ENCODE measurements around the gene PSMB8.
A peak's percentile ranks its signal among the peaks of the same experiment; 100 is the strongest.

PSMB8 gene

DNA sequence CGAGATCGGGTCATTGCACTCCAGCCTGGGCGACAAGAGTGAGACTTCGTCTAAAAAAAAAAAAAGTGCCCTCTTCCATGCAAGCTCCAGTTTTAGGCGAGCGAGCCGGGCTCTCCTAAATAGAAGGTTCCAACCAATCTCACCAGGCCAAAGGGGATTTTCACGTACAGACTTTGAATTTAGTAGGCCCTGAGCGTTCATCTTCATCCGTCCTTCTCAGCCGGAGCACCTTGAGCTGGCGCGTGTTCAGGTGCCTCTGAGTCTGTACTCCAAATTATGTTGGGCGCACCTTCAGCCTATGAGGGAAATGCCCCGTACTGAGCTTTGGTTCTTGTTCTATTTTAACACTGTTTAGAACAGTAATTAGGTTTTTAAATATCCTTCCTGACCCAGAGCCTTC lies 4.5 kb downstream of the PSMB8 start:
- peaks cover 50% of the 10 kb centered on the region for H3K36me3 ChIP-seq (ENCODE audit: control insufficient read depth, low read length)
- H3K27me3 ChIP-seq (ENCODE audit: control insufficient read depth, low read length) = no peaks in the 10 kb centered on the region
- peaks cover 40% of the 10 kb centered on the region for H3K4me1 ChIP-seq (ENCODE audit: control insufficient read depth, low read length)
- no peak overlapping the region for H3K27ac ChIP-seq (ENCODE audit: low read depth, low read length)
- H3K4me3 ChIP-seq (ENCODE audit: low read length) = no peak overlapping the region
- 0 out of 2 replicates have a peak, but pooled peaks cover 4% of the 10 kb centered on the region for H3F3A ChIP-seq (ENCODE audit: control insufficient read depth, insufficient read depth)
- no peak for TF ChIP-seq EZH2phosphoT487 (IDR thresholded peaks at IDR 0.05; ENCODE audit: borderline replicate concordance, low read length)
- TF ChIP-seq, protein P1, sequence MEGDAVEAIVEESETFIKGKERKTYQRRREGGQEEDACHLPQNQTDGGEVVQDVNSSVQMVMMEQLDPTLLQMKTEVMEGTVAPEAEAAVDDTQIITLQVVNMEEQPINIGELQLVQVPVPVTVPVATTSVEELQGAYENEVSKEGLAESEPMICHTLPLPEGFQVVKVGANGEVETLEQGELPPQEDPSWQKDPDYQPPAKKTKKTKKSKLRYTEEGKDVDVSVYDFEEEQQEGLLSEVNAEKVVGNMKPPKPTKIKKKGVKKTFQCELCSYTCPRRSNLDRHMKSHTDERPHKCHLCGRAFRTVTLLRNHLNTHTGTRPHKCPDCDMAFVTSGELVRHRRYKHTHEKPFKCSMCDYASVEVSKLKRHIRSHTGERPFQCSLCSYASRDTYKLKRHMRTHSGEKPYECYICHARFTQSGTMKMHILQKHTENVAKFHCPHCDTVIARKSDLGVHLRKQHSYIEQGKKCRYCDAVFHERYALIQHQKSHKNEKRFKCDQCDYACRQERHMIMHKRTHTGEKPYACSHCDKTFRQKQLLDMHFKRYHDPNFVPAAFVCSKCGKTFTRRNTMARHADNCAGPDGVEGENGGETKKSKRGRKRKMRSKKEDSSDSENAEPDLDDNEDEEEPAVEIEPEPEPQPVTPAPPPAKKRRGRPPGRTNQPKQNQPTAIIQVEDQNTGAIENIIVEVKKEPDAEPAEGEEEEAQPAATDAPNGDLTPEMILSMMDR (IDR thresholded peaks at IDR 0.05; ENCODE audit: low read depth, low read length, poor library complexity, severe bottlenecking) = no peak
- H3K9me3 ChIP-seq (ENCODE audit: control insufficient read depth, insufficient read depth, low read length) = no peaks in the 10 kb centered on the region
- H3K4me2 ChIP-seq (ENCODE audit: low read length) = no peak overlapping the region
- H4K20me1 ChIP-seq (ENCODE audit: control insufficient read depth, insufficient read depth, low read depth, low read length) = no peaks in the 10 kb centered on the region
- H3K9me2 ChIP-seq (replicated peaks; ENCODE audit: control insufficient read depth, low read length) = no peaks in the 10 kb centered on the region
- peaks cover 24% of the 10 kb centered on the region for H3K79me2 ChIP-seq (ENCODE audit: control insufficient read depth, low read length)

DNA sequence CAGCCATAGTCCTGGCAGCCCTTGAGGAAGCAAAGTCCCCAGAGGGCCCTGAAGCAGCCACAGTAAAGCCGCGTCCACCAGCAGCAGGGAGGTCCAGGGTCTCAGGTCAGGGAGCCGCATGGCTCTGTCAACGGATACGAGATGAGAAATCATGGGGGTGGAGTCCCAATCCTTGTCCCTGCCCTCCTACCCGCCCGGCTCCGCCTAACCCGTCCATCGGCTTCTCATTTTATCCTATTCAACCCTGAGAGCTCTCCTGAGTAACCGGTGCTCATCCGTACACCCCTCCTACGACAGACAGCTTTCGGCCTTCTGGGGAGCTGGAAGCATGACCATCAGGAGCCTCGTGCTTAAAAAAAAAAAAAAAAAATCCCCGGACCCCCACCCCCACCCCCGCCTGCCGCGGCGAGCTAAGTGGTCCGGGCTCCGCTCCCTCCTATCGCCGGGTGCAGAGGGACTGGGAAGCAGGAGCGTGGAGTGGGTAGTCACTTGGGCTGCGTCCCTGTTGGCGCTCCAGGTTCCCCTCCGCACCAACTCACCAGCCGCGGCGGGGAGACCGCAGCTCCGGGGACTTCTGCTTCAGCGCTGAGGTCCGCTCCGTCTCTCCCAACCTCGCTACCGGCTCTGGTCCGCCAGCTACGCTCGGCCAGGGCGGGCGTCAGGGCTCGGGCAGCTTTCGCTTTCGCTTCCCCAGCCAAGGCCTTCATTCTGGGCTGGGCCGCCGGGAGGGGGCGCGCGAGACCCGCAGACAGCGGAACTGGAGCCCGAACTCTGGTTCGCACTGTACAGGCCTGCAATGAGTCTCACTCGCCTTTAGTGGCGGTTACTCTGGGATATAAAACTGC lies 5.5 kb downstream of the PSMB8 start, which contains the start of gene TAP2:
TAP2 (minus strand) TSS at position 626 of the 845 bp plus-strand sequence; CDS start at position 120, 506 bp downstream.
- Histone ChIP-seq H3K4me2 (ENCODE audit: low read length) (peak within 1 kb of the TSS; percentile 75), H3K36me3 (ENCODE audit: control insufficient read depth, low read length) (peaks cover 60% of the 10 kb centered on the region), H3K4me1 (ENCODE audit: control insufficient read depth, low read length) (peaks cover 31% of the 10 kb centered on the region), H3K9me3 (ENCODE audit: control insufficient read depth, insufficient read depth, low read length) (no peaks in the 10 kb centered on the region), H3F3A (ENCODE audit: control insufficient read depth, insufficient read depth) (0 out of 2 replicates have a peak, but pooled peaks cover 4% of the 10 kb centered on the region), H4K20me1 (ENCODE audit: control insufficient read depth, insufficient read depth, low read depth, low read length) (no peaks in the 10 kb centered on the region), H3K79me2 (ENCODE audit: control insufficient read depth, low read length) (peaks cover 19% of the 10 kb centered on the region), H3K4me3 (ENCODE audit: low read length) (peak within 1 kb of the TSS; percentile 74), H3K27ac (ENCODE audit: low read depth, low read length) (peak within 1 kb of the TSS; percentile 28), H3K9me2 (replicated peaks; ENCODE audit: control insufficient read depth, low read length) (no peaks in the 10 kb centered on the region), H3K27me3 (ENCODE audit: control insufficient read depth, low read length) (no peaks in the 10 kb centered on the region)
- no peak for TF ChIP-seq EZH2phosphoT487 (IDR thresholded peaks at IDR 0.05; ENCODE audit: borderline replicate concordance, low read length)
- TF ChIP-seq, protein P1 (IDR thresholded peaks at IDR 0.05; ENCODE audit: low read depth, low read length, poor library complexity, severe bottlenecking) = peak; percentile 90

DNA sequence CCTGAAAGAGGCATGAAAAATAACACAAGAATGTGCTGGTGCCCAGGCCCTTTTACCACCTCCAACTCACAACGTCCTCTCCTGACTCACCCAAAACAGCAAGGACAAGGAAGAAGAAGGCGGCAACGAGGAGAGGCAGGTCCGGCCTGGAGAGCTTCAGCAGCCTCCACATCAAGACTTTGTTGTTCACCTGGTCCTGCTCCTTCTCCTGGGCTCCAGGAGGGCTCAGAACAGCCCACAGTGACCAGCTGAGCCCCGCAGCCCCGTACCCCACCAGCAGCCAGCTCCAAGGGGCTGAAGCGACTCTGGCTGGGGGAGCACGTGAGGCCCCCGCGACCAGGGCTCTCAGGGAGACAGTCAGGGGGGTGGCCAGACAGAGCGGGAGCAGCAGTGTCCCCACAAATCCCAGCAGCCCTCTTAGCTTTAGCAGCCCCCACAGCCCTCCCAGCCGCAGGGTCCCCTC lies 6.2 kb downstream of the PSMB8 start:
- H3K27ac ChIP-seq (ENCODE audit: low read depth, low read length) = peak overlapping the region; percentile 28; the same call in 1 of the 2 replicates
- peaks cover 17% of the 10 kb centered on the region for H3K79me2 ChIP-seq (ENCODE audit: control insufficient read depth, low read length)
- no peaks in the 10 kb centered on the region for H4K20me1 ChIP-seq (ENCODE audit: control insufficient read depth, insufficient read depth, low read depth, low read length)
- H3K36me3 ChIP-seq (ENCODE audit: control insufficient read depth, low read length) = peaks cover 63% of the 10 kb centered on the region
- no peaks in the 10 kb centered on the region for H3K27me3 ChIP-seq (ENCODE audit: control insufficient read depth, low read length)
- H3K9me3 ChIP-seq (ENCODE audit: control insufficient read depth, insufficient read depth, low read length) = no peaks in the 10 kb centered on the region
- TF ChIP-seq, protein P1 (IDR thresholded peaks at IDR 0.05; ENCODE audit: low read depth, low read length, poor library complexity, severe bottlenecking) = no peak
- TF ChIP-seq EZH2phosphoT487 (IDR thresholded peaks at IDR 0.05; ENCODE audit: borderline replicate concordance, low read length) = no peak
- H3F3A ChIP-seq (ENCODE audit: control insufficient read depth, insufficient read depth) = no peaks in the 10 kb centered on the region
- H3K9me2 ChIP-seq (replicated peaks; ENCODE audit: control insufficient read depth, low read length) = no peaks in the 10 kb centered on the region
- peak overlapping the region; percentile 74 for H3K4me3 ChIP-seq (ENCODE audit: low read length)
- H3K4me1 ChIP-seq (ENCODE audit: control insufficient read depth, low read length) = peaks cover 24% of the 10 kb centered on the region
- peak overlapping the region; percentile 75 for H3K4me2 ChIP-seq (ENCODE audit: low read length)

All from DOHH2 (cell line).